Spleen (tissue), 11 donors: Measurements from ENCODE around the gene MRPS14. TPM values are rescaled to one million over a fixed set of nuclear protein-coding genes. Genes with fewer than 3 reads are reported as not detected.

Source experiments
- DNase-seq: peaks from one replicate; pipeline ENCODE4 v3.0.0-alpha.2; 2020
- H3K27ac ChIP-seq, 8 donors: fragments of 200-600 bp; sonication (generic) in 7 of 8; 1 replicate in 4 of 8; 2 replicates in 4 of 8; pipeline versions ENCODE4 v1.5.0 to v1.8.0; 2016 to 2021; ENCODE audit warnings: inconsistent platforms in 4 of 8, mild to moderate bottlenecking in 4 of 8, moderate library complexity in 1 of 8
- H3K27me3 ChIP-seq, 7 donors: fragments of 200-600 bp; sonication (generic) in 6 of 7; replicated peaks in 1 of 7; 1 replicate in 4 of 7; 2 replicates in 3 of 7; pipeline versions ENCODE4 v1.5.0 to v1.8.0; 2016 to 2021; ENCODE audit warnings: inconsistent platforms in 3 of 7, mild to moderate bottlenecking in 1 of 7
- H3K36me3 ChIP-seq, 6 donors: fragments of 200-600 bp; sonication (generic) in 5 of 6; 1 replicate in 4 of 6; 2 replicates in 2 of 6; pipeline versions ENCODE4 v1.5.0 to v1.8.0; 2016 to 2021; ENCODE audit warnings: inconsistent platforms in 2 of 6
- H3K4me1 ChIP-seq, 6 donors: fragments of 200-600 bp; sonication (generic) in 5 of 6; 1 replicate in 3 of 6; 2 replicates in 3 of 6; pipeline versions ENCODE4 v1.5.0 to v1.8.0; 2016 to 2021; ENCODE audit warnings: inconsistent platforms in 3 of 6
- H3K4me3 ChIP-seq, 8 donors: fragments of 200-600 bp; sonication (generic) in 7 of 8; 1 replicate in 4 of 8; 2 replicates in 4 of 8; pipeline versions ENCODE4 v1.5.0 to v1.8.0; 2016 to 2021; ENCODE audit warnings: inconsistent platforms in 4 of 8, mild to moderate bottlenecking in 4 of 8, moderate library complexity in 2 of 8
- H3K9me3 ChIP-seq, 8 donors: fragments of 200-600 bp; sonication (generic) in 7 of 8; 1 replicate in 4 of 8; 2 replicates in 4 of 8; pipeline versions ENCODE4 v1.5.0 to v1.8.0; 2016 to 2021; ENCODE audit warnings: inconsistent platforms in 4 of 8
- POLR2A ChIP-seq, 3 donors: fragments of 450-650 bp; IDR thresholded peaks; one replicate each; pipeline ENCODE4 v1.5.1; 2017; ENCODE audit warnings: antibody characterized with exemption in 3 of 3, mild to moderate bottlenecking in 1 of 3
- POLR2AphosphoS5 ChIP-seq, 3 donors: sonication (generic); formaldehyde crosslinking; IDR thresholded peaks; one replicate each; pipeline ENCODE4 v1.5.1; 2017; ENCODE audit warnings: antibody characterized with exemption in 3 of 3
- WGBS, 5 donors: extraction: QIAGEN DNeasy Blood & Tissue Kit in 3 of 5; methylation state at CpG; one replicate each; pipeline versions ENCODE4 v1.1.5 to v1.1.7; 2013 to 2018; 5-methylcytosine and 5-hydroxymethylcytosine counted together
- intact Hi-C: fragments of 100-400 bp; cut with DNase I; formaldehyde crosslinking; loops from one replicate; pipeline ENCODE4 v1.15.0; 2023; ENCODE audit warnings: low total_unique reads
- polyA plus RNA-seq, 3 donors: library from polyadenylated mRNA; stranded (reverse); fragments of 200-250 nt; gene quantifications; one replicate each; pipeline ENCODE4 v1.2.1, GENCODE V29; 2013
- small RNA-seq, 4 donors: library from RNA; depleted of rRNA; stranded (forward); fragments of <200 nt; gene quantifications; one replicate each; pipeline ENCODE3, GENCODE V24; 2016
- total RNA-seq, 7 donors: library from RNA; depleted of rRNA in 3 of 7; stranded (reverse); fragments of >200 nt in 3 of 7; fragmentation: NEBNext Ultra II Directional in 4 of 7; extraction: Animal tissue kit (Norgen Biotek cat#: 25700) in 4 of 7; gene quantifications; one replicate each; pipeline versions ENCODE4 v1.1.0 to v1.2.1, GENCODE V29; 2016 to 2021
- TF ChIP-seq, protein P1 (sequence below), 11 experiments: fragments of 200-600 bp in 7 of 11; fragments of 450-650 bp in 4 of 11; sonication (generic) in 4 of 11; IDR thresholded peaks in 8 of 11; conservative IDR thresholded peaks in 3 of 11; 1 replicate in 7 of 11; 2 replicates in 4 of 11; pipeline versions ENCODE4 v1.4.0 to v1.8.0; 2016 to 2021; ENCODE audit warnings: antibody characterized with exemption in 11 of 11, inconsistent platforms in 4 of 11, mild to moderate bottlenecking in 1 of 11
- donor health status: healthy with polysubstance abuse.
- donor health status: DM: no; HTN: no; CAD: no; lungs with moderate emphysema.
- donor health status: DM: no; HTN: no; CAD: no.
- donor health status: Bipolar disorder and iron deficiency.
- donor health status: healthy.
- donor health status: DM: no; HTN: no; CAD: no.
- donor health status: DM: yes; HTN: yes; CAD: no.

MRPS14 gene
- total and polyA plus RNA-seq, 10 donors, result 10.1 to 34.5 (median 25.6) TPM

DNA sequence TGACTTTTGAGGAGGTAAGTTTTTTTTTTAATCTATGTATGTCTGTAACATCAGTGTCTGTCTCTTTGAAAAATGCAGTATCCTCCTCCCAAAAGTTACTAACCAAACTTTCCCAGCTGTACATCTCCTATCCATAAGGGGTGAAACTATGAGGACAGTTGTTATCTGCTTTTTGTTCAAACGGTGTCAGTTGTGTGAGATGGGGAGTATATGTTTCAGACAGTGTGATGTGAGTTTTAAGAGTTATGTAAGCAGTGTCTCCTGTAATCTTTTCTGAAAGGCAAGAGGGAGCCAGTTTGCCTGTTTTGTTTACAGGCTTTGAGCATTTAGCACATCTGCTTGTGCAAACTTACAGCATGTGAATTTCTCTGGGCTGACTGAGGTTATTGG, 58.3 kb downstream of the MRPS14 start:
- DNase-seq, result no peak
- H3K27me3 ChIP-seq, result no peaks in the 10 kb centered on the region
- H3K4me1 ChIP-seq, result peaks cover 28 to 80% (median 66%) of the 10 kb centered on the region in 6 donors
- 45 to 65% (median 61%) methylated on average over 1 of the region's 1 CpG for WGBS, 5 donors
- intact Hi-C loops, result no loop called here
- H3K36me3 ChIP-seq, result peaks cover 0 to 5% (median 0%) of the 10 kb centered on the region in 6 donors
- H3K4me3 ChIP-seq, result peak overlapping the region in 5 of 8 donors; percentile 2 to 62 (median 18)
- H3K27ac ChIP-seq, result peak overlapping the region; percentile 67 to 91 (median 84)
- TF ChIP-seq, protein P1, sequence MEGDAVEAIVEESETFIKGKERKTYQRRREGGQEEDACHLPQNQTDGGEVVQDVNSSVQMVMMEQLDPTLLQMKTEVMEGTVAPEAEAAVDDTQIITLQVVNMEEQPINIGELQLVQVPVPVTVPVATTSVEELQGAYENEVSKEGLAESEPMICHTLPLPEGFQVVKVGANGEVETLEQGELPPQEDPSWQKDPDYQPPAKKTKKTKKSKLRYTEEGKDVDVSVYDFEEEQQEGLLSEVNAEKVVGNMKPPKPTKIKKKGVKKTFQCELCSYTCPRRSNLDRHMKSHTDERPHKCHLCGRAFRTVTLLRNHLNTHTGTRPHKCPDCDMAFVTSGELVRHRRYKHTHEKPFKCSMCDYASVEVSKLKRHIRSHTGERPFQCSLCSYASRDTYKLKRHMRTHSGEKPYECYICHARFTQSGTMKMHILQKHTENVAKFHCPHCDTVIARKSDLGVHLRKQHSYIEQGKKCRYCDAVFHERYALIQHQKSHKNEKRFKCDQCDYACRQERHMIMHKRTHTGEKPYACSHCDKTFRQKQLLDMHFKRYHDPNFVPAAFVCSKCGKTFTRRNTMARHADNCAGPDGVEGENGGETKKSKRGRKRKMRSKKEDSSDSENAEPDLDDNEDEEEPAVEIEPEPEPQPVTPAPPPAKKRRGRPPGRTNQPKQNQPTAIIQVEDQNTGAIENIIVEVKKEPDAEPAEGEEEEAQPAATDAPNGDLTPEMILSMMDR (IDR thresholded peaks at IDR 0.05 in 8 of 11, conservative IDR thresholded peaks at IDR 0.05 in 3 of 11), result no peak
- TF ChIP-seq POLR2AphosphoS5 (IDR thresholded peaks at IDR 0.05) (no peak), POLR2A (IDR thresholded peaks at IDR 0.05) (no peak)
- no peaks in the 10 kb centered on the region for H3K9me3 ChIP-seq

DNA sequence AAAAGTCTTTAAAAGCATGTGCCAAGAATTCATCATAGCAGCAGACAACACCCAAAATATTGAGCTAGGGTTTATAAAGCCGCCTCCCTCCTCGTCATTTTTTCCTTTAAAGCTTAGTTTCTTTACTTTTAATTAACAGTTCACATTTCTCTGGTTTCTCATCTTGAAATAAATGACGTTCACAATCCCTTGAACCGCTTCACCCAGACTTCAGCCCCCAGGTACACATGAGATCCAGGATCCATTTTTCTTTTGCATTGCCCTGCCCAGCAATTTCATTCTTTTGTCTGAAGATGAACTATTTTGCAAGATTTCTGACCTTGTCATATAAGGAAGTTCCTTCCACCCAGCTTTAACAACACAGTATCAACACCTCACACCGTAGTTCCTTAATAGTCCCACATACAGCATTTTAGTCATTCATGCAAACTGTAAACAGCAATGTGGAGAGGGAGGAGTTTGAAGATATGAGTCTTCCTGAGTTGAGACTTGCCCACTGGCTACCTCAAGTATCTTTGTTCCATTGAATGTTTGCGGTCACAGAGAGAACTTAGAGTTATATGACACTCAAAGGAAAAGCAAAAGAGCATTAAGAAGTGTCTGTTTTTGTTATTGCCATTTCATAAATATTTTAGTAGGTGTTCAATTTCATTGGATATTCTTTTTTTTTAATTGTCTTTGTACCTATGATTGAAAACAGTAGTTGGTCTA, 58.8 kb downstream of the MRPS14 start:
- H3K4me1 ChIP-seq, result peaks cover 28 to 74% (median 62%) of the 10 kb centered on the region in 6 donors

DNA sequence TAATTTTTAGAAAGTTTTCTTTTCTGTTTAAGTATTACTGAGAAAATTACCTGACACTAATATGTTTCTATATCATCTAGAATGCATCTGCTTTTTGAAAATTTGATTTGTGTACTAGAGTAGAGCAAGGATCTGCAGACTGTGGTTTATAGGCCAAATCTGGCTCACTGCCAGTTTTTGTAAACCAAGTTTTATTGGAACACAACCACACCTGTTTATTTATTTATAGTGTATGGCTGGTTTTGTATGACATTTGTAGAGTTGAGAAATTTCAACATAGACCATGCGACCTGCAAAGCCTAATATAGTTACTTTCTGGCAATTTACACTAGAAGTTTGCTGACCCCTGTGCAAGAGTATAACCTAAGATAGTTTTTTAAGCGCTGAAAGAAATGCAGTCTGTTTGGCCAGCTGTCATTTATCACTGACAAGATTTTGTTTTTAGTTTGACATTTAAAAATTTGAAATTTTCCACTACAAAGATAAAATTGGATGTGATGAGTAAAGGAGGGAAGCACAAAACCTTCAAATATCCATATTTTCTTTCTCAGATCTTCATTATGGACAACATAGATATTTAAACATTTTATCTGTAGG, 59.6 kb downstream of the MRPS14 start:
- intact Hi-C loops, result no loop called here
- Histone ChIP-seq H3K9me3 (no peaks in the 10 kb centered on the region), H3K4me1 (peaks cover 28 to 67% (median 54%) of the 10 kb centered on the region in 6 donors), H3K27ac (peak overlapping the region; percentile 67 to 91 (median 84)), H3K27me3 (no peaks in the 10 kb centered on the region), H3K4me3 (no peak overlapping the region), H3K36me3 (peaks cover 0 to 2% (median 0%) of the 10 kb centered on the region in 6 donors)
- 72 to 77% (median 72%) methylated on average over 2 of the region's 2 CpGs for WGBS, 5 donors
- TF ChIP-seq POLR2AphosphoS5 (IDR thresholded peaks at IDR 0.05) (no peak), POLR2A (IDR thresholded peaks at IDR 0.05) (no peak)
- TF ChIP-seq, protein P1 (IDR thresholded peaks at IDR 0.05 in 8 of 11, conservative IDR thresholded peaks at IDR 0.05 in 3 of 11), result no peak
- DNase-seq, result no peak

More for the DNA sequence above, 58.8 kb downstream of the MRPS14 start:
- intact Hi-C loops, result no loop called here
- H3K4me3 ChIP-seq, result peak overlapping the region in 4 of 8 donors; percentile 6 to 62 (median 20)
- TF ChIP-seq POLR2AphosphoS5 (IDR thresholded peaks at IDR 0.05), result peak in 1 of 3 donors; percentile 59
- TF ChIP-seq POLR2A (IDR thresholded peaks at IDR 0.05), result no peak
- TF ChIP-seq, protein P1 (IDR thresholded peaks at IDR 0.05 in 8 of 11, conservative IDR thresholded peaks at IDR 0.05 in 3 of 11), result no peak
- H3K36me3 ChIP-seq, result peaks cover 0 to 3% (median 0%) of the 10 kb centered on the region in 6 donors
- peak overlapping the region; percentile 67 to 91 (median 84) for H3K27ac ChIP-seq
- whole genome bisulfite sequencing, 5 donors, result 39 to 49% (median 43%) methylated on average over 6 of the region's 6 CpGs
- no peaks in the 10 kb centered on the region for H3K9me3 ChIP-seq
- H3K27me3 ChIP-seq, result no peaks in the 10 kb centered on the region
- DNase-seq, result no peak

Small RNA genes within 50 kb of the gene (small RNA-seq; reads per million reads assigned to genes)
- 0 reads per million in 4 donors for gene RF00019
- gene RNU6-307P, result 0 reads per million in 4 donors

Other genes starting within 250 kb of the MRPS14 start
- 100 to 1,000 TPM in 1 of 7 donors, 10 to 100 TPM in 6; 45.1 to 128 (median 65.3) TPM for gene CACYBP, start 23.5 kb downstream of the MRPS14 start, total RNA-seq
- gene CACYBP, start 23.5 kb downstream of the MRPS14 start, polyA plus RNA-seq, result 10 to 100 TPM; 32.3 to 72.3 (median 55.9) TPM
- 1 to 10 TPM in 2 of 7 donors, under 1 TPM in 5; 0.26 to 1.3 (median 0.47) TPM for gene TNN, start 44.4 kb upstream of the MRPS14 start, total RNA-seq
- gene TNN, start 44.4 kb upstream of the MRPS14 start, polyA plus RNA-seq, result under 1 TPM; 0.03 to 0.29 (median 0.04) TPM
- 100 to 1,000 TPM in 1 of 7 donors, 10 to 100 TPM in 6; 45.9 to 111 (median 52.0) TPM for gene KIAA0040, start 169.4 kb upstream of the MRPS14 start, total RNA-seq
- 10 to 100 TPM; 13.7 to 19.1 (median 18.7) TPM for gene KIAA0040, start 169.4 kb upstream of the MRPS14 start, polyA plus RNA-seq